Measurements from ENCODE around the gene SORL1-AS1.
"Not testable (repeated sequence)": the region's sequence is repeated elsewhere in the genome, so short reads cannot be mapped to it uniquely, and the experiment has no call there.

SORL1-AS1 gene

GRCh38 chr11:121414141-121414913 is 38.4 kb downstream of the SORL1-AS1 start:
- no peak for TF ChIP-seq CTCF (IDR thresholded peaks at IDR 0.05; ENCODE audit: low read depth, low read length)
- DNase-seq (ENCODE audit: extremely low read depth, low read depth) = no peak

GRCh38 chr11:121412711-121413415 is 39.9 kb downstream of the SORL1-AS1 start:
- DNase-seq (ENCODE audit: extremely low read depth, low read depth) = no peak
- TF ChIP-seq CTCF (IDR thresholded peaks at IDR 0.05; ENCODE audit: low read depth, low read length) = no peak

GRCh38 chr11:121412000-121412587 is 40.7 kb downstream of the SORL1-AS1 start:
- TF ChIP-seq CTCF (IDR thresholded peaks at IDR 0.05; ENCODE audit: low read depth, low read length) = no peak
- DNase-seq (ENCODE audit: extremely low read depth, low read depth) = no peak

- DNase-seq (ENCODE audit: extremely low read depth, low read depth) = not testable (repeated sequence)
These were observed 41.4 kb downstream of the SORL1-AS1 start for GRCh38 chr11:121411330-121411729.

- not testable (repeated sequence) for DNase-seq (ENCODE audit: extremely low read depth, low read depth)
These were observed 42.7 kb downstream of the SORL1-AS1 start for GRCh38 chr11:121410041-121410440.

GRCh38 chr11:121408830-121409229 is 43.9 kb downstream of the SORL1-AS1 start:
- DNase-seq (ENCODE audit: extremely low read depth, low read depth) = no peak

GRCh38 chr11:121406291-121406690 is 46.5 kb downstream of the SORL1-AS1 start:
- no peak for DNase-seq (ENCODE audit: extremely low read depth, low read depth)
- no peak for TF ChIP-seq CTCF (IDR thresholded peaks at IDR 0.05; ENCODE audit: low read depth, low read length)

More at GRCh38 chr11:121408830-121409229, 43.9 kb downstream of the SORL1-AS1 start:
- TF ChIP-seq CTCF (IDR thresholded peaks at IDR 0.05; ENCODE audit: low read depth, low read length) = no peak

GRCh38 chr11:121405646-121406045 is 47.1 kb downstream of the SORL1-AS1 start:
- no peak for TF ChIP-seq CTCF (IDR thresholded peaks at IDR 0.05; ENCODE audit: low read depth, low read length)
- DNase-seq (ENCODE audit: extremely low read depth, low read depth) = no peak

Data from AG09319 (cell line).